GM12878 (cell line): ENCODE data around the gene TNFSF13. TPM values are rescaled to one million over a fixed set of nuclear protein-coding genes. Genes with fewer than 3 reads are reported as not detected.

Source experiments
- ATAC-seq: fragments of 200-7000 bp; cut with Tn5 transposase; 3 replicates; pipeline ENCODE4 v1.9.1; 2020; ENCODE audit warnings: mild to moderate bottlenecking, moderate library complexity
- BruUV-seq: library from RNA; stranded (reverse); fragments of 400-500 nt; replicated peaks from 2 replicates; lab custom pipeline; 2021; lab: Mats Ljungman, UMichigan
- CTCF ChIA-PET: fragments of 300-600 bp; sonication (Branson Sonifier 250); formaldehyde crosslinking; extraction: SDS; loops from one replicate; lab custom pipeline; 2021; ENCODE audit warnings: inconsistent platforms; lab: Yijun Ruan, JAX
- POLR2A ChIA-PET: fragments of 350-600 bp; formaldehyde crosslinking; extraction: SDS; loops from one replicate; lab custom pipeline; 2021; ENCODE audit warnings: inconsistent platforms; lab: Charles Lee
- RAD21 ChIA-PET: fragments of 300-600 bp; sonication (Branson Sonifier 250); formaldehyde crosslinking; loops from one replicate; lab custom pipeline; 2023; ENCODE audit warnings: antibody characterized with exemption; ENCODE audit not compliant: unreplicated experiment; lab: Charles Lee
- SMC1A ChIA-PET: fragments of 300-600 bp; sonication (Branson Sonifier 250); formaldehyde crosslinking; loops from one replicate; lab custom pipeline; 2023; ENCODE audit not compliant: unreplicated experiment, uncharacterized antibody; lab: Charles Lee
- DNase-seq: peaks from one replicate; pipeline ENCODE4 v3.0.0-alpha.2; 2011; ENCODE audit warnings: low read depth, low spot score
- FAIRE-seq: peaks from 3 replicates; lab custom pipeline; 2011; peaks lifted over from hg19 to GRCh38; lab: Jason Lieb, UNC
- H2AFZ ChIP-seq: 2 replicates; pipeline ENCODE4 v1.6.0; 2011; ENCODE audit warnings: low read depth, low read length, control low read depth; ENCODE audit not compliant: control insufficient read depth
- H3K27ac ChIP-seq: 2 replicates; pipeline ENCODE4 v1.5.1; 2011; ENCODE audit warnings: control low read depth; ENCODE audit not compliant: control insufficient read depth, insufficient read depth
- H3K27me3 ChIP-seq, 2 experiments: replicated peaks in 1 of 2; 2 replicates each; pipeline versions ENCODE4 v1.6.0 to v1.6.1; 2011; ENCODE audit warnings: low read length in 1 of 2; ENCODE audit not compliant: control insufficient read depth in 2 of 2, insufficient read depth in 2 of 2
- H3K36me3 ChIP-seq, 2 experiments: 2 replicates each; pipeline ENCODE4 v1.5.1; 2011; ENCODE audit warnings: low read length in 1 of 2; ENCODE audit not compliant: control insufficient read depth in 2 of 2, insufficient read depth in 2 of 2
- H3K4me1 ChIP-seq: 2 replicates; pipeline ENCODE4 v1.6.1; 2011; ENCODE audit warnings: mild to moderate bottlenecking, low read length, moderate library complexity, mixed read lengths; ENCODE audit not compliant: control insufficient read depth, insufficient read depth
- H3K4me2 ChIP-seq: 2 replicates; pipeline ENCODE4 v1.6.0; 2011; ENCODE audit warnings: control low read depth; ENCODE audit not compliant: control insufficient read depth, insufficient read depth
- H3K4me3 ChIP-seq: fragments of 200-600 bp; sonication (generic); 2 replicates; pipeline ENCODE4 v1.5.1; 2016
- H3K79me2 ChIP-seq: 2 replicates; pipeline ENCODE4 v1.6.0; 2011; ENCODE audit warnings: low read length; ENCODE audit not compliant: control insufficient read depth, insufficient read depth
- H3K9ac ChIP-seq: 2 replicates; pipeline ENCODE4 v1.8.0; 2011; ENCODE audit warnings: low read length, control low read depth, mixed read lengths; ENCODE audit not compliant: control insufficient read depth, insufficient read depth
- H3K9me3 ChIP-seq: replicated peaks from 3 replicates; pipeline ENCODE4 v1.5.1; 2011; ENCODE audit warnings: mild to moderate bottlenecking, low read length; ENCODE audit not compliant: control insufficient read depth, insufficient read depth
- H4K20me1 ChIP-seq: 2 replicates; pipeline ENCODE4 v1.6.0; 2011; ENCODE audit not compliant: control insufficient read depth, insufficient read depth
- ATF3 ChIP-seq: IDR thresholded peaks from 2 replicates; pipeline ENCODE4 v1.6.1; 2011; ENCODE audit warnings: low read depth, mild to moderate bottlenecking, low read length, moderate library complexity, borderline replicate concordance; ENCODE audit errors: extremely low read depth
- BCL3 ChIP-seq: IDR thresholded peaks from 2 replicates; pipeline ENCODE4 v1.6.1; 2011; ENCODE audit warnings: borderline replicate concordance, low read depth, mild to moderate bottlenecking, moderate library complexity, low read length; ENCODE audit not compliant: insufficient read depth, poor library complexity, severe bottlenecking
- CBFB ChIP-seq: IDR thresholded peaks from 2 replicates; pipeline ENCODE4 v1.6.1; 2016; ENCODE audit warnings: antibody characterized with exemption, low read depth
- E2F8 ChIP-seq: fragments of 450-650 bp; IDR thresholded peaks from 2 replicates; pipeline ENCODE4 v1.6.1; 2018; ENCODE audit warnings: mild to moderate bottlenecking, low read depth, moderate library complexity; ENCODE audit not compliant: partially characterized antibody
- EED ChIP-seq: sonication (generic); IDR thresholded peaks from 2 replicates; pipeline ENCODE4 v1.6.1; 2016; ENCODE audit warnings: antibody characterized with exemption, low read depth
- EP300 ChIP-seq, 2 experiments: fragments of 150-350 bp in 1 of 2; IDR thresholded peaks; 2 replicates each; pipeline ENCODE4 v1.6.1; 2011 to 2012; ENCODE audit warnings: low read depth in 2 of 2, low read length in 2 of 2, borderline replicate concordance in 1 of 2, improper control_type of control experiment in 1 of 2, inconsistent platforms in 1 of 2; ENCODE audit not compliant: control insufficient read depth in 1 of 2
- FOXM1 ChIP-seq: IDR thresholded peaks from 2 replicates; pipeline ENCODE4 v1.6.1; 2012; ENCODE audit warnings: low read depth, mild to moderate bottlenecking, inconsistent platforms, low read length, moderate library complexity
- GATAD2B ChIP-seq: fragments of 450-650 bp; conservative IDR thresholded peaks from 2 replicates; pipeline ENCODE4 v1.6.1; 2017; ENCODE audit warnings: low read depth, mild to moderate bottlenecking, moderate library complexity
- SIN3A ChIP-seq: IDR thresholded peaks from 2 replicates; pipeline ENCODE4 v1.6.1; 2012; ENCODE audit warnings: low read depth, low read length, improper control_type of control experiment
- SPI1 ChIP-seq: IDR thresholded peaks from 2 replicates; pipeline ENCODE4 v1.6.1; 2011; ENCODE audit warnings: low read depth, mild to moderate bottlenecking, low read length, moderate library complexity, borderline replicate concordance; ENCODE audit not compliant: insufficient read depth
- STAT1 ChIP-seq: fragments of 450-650 bp; conservative IDR thresholded peaks from 2 replicates; pipeline ENCODE4 v1.6.1; 2014; ENCODE audit warnings: antibody characterized with exemption, mild to moderate bottlenecking
- TARDBP ChIP-seq: IDR thresholded peaks from 2 replicates; pipeline ENCODE4 v1.6.1; 2016; ENCODE audit warnings: borderline replicate concordance
- WGBS: methylation state at CpG from one replicate; pipeline ENCODE4 v1.1.6; 2016; ENCODE audit warnings: low lambda C conversion rate; ENCODE audit not compliant: insufficient replicate concordance, insufficient coverage; ENCODE audit errors: missing lambda C conversion rate; 5-methylcytosine and 5-hydroxymethylcytosine counted together
- in situ Hi-C: fragments of 300-500 bp; cut with MboI; formaldehyde crosslinking; loops from 9 replicates; pipeline ENCODE4 v1.14.3; 2018; ENCODE audit warnings: mixed read lengths
- intact Hi-C: fragments of 100-400 bp; cut with micrococcal nuclease; formaldehyde crosslinking; loops from one replicate; pipeline ENCODE4 v1.14.2; 2022; ENCODE audit not compliant: unreplicated experiment
- polyA plus RNA-seq, 11 experiments: library from polyadenylated mRNA; depleted of rRNA in 4 of 11; unstranded in 6 of 11; stranded (reverse) in 5 of 11; fragments of >200 nt; fragmentation: Nextera tagmentation in 4 of 11; fragmentation: Illumina TruSeq in 1 of 11; extraction: Ambion mirVana in 4 of 11; extraction: Trizol in 1 of 11; gene quantifications; 1 replicate in 1 of 11; 2 replicates in 10 of 11; pipeline versions ENCODE4 v1.2.1 to v1.2.3, GENCODE V29; 2011 to 2016; ENCODE audit warnings: inconsistent platforms in 2 of 11, missing spikeins in 2 of 11, low read depth in 1 of 11
- total RNA-seq, 4 experiments: library from RNA; depleted of rRNA in 3 of 4; stranded (reverse); fragments of >200 nt in 3 of 4; fragmentation: Illumina TruSeq in 1 of 4; extraction: Trizol in 1 of 4; gene quantifications; 2 replicates each; pipeline versions ENCODE4 v1.2.1 to v1.2.3, GENCODE V29; 2013 to 2021

Gene TNFSF13
- total and polyA plus RNA-seq, 10 of the 15 experiments (the other 5 are each of a cell fraction or from before 2014, with no cell fraction given) = 0.56 to 14.6 (median 9.7) TPM

- Histone ChIP-seq H3K4me3 (no peak overlapping the region), H3K27me3 (no peaks in the 10 kb centered on the region), H2AFZ (no peak overlapping the region), H3K9me3 (no peaks in the 10 kb centered on the region), H3K36me3 (no peaks in the 10 kb centered on the region), H3K79me2 (peaks cover 3% of the 10 kb centered on the region), H3K9ac (no peak overlapping the region), H4K20me1 (no peaks in the 10 kb centered on the region), H3K4me1 (peaks cover 51% of the 10 kb centered on the region), H3K27ac (no peak overlapping the region), H3K4me2 (no peak overlapping the region)
- 86% methylated on average over 12 of the region's 12 CpGs for WGBS
- BruUV-seq = no TSS peak
- ChIA-PET SMC1A (interaction anchor here (1.6 to 4.9 kb wide), 3 partner anchors 41 to 121 kb away, joined by 3 to 35 read pairs (median 17); partner anchors contain the start of gene TMEM102), CTCF (interaction anchor here (4.2 to 6.2 kb wide), 3 partner anchors 31 to 201 kb away, joined by 17 to 192 read pairs (median 145); partner anchors contain the start of gene TMEM95), POLR2A (interaction anchor here (0.6 to 2.7 kb wide), 2 partner anchors 12 to 28 kb away, joined by 5 to 7 read pairs; partner anchors contain the start of gene MPDU1), RAD21 (interaction anchor here (4.9 kb wide), 1 partner anchor 201 kb away, joined by 31 read pairs; the partner anchor contains the start of gene TMEM95)
- DNase-seq (no peak), FAIRE-seq (no peak), ATAC-seq (no peak)
- intact Hi-C loops (no loop called here), in situ Hi-C loops (loop anchor here (25.0 kb wide), 1 partner anchor 519 kb away; the partner anchor contains the start of genes SLC16A11 and SLC16A13)
- no peak for TF ChIP-seq SIN3A
- no peak for TF ChIP-seq STAT1
- TF ChIP-seq CBFB = no peak
- no peak for TF ChIP-seq EED
- no peak for TF ChIP-seq EP300 (IDR thresholded peaks at IDR 0.05; ENCODE audit: borderline replicate concordance in 1 of 2, control insufficient read depth in 1 of 2, low read depth in 2 of 2, low read length in 2 of 2)
- no peak for TF ChIP-seq SPI1
- TF ChIP-seq FOXM1 = no peak
- TF ChIP-seq E2F8 = no peak
- TF ChIP-seq TARDBP = no peak
- TF ChIP-seq ATF3 = no peak
- no peak for TF ChIP-seq GATAD2B
- no peak for TF ChIP-seq BCL3
Observed at GRCh38 chr17:7556627-7557026, 1.9 kb upstream of the TNFSF13 start.
